NCI-H748 (cell line): Measurements from ENCODE around the gene CD300E.
A peak's percentile ranks its signal among the peaks of the same experiment; 100 is the strongest.
"Not testable (repeated sequence)": the region's sequence is repeated elsewhere in the genome, so short reads cannot be mapped to it uniquely, and the experiment has no call there.

ENCODE experiments used
- DNase-seq: peaks from one replicate; lab custom pipeline; 2025; ENCODE audit not compliant: unreplicated experiment; lab: John Stamatoyannopoulos, UW

Gene CD300E

DNA sequence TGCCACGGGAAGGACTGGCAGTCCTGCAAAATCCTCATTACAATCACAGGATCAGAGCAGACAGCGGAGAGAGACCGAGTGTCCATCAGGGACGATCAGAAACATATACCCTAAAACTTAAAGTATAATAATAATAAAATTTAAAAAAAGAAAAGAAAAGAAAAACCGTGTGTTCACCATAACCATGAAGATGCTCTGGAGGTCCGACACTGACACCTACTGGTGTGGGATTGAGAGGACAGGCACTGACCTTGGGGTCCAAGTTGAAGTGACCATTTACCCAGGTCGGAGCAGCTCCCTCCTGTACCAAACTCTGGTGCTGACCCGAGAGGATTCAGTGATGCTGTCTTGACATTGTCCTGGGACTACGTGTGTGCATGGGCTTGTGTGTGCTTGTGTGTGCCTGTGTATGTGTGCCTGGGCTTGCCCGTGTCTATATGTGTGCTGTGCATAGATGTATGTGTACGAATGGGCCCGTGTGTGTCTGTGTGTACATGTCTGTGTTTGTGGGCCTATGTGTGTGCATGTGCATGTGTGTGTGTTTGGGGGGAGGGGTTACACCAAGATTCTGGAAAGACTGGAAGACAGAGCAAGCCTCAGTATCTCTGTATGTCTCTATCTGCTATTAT is 21.5 kb downstream of the CD300E start:
- DNase-seq: peak; percentile 15

GRCh38 chr17:74599448-74599939 is 24.0 kb downstream of the CD300E start:
- no peak for DNase-seq

GRCh38 chr17:74599023-74599399 is 24.5 kb downstream of the CD300E start:
- no peak for DNase-seq

- peak; percentile 3 for DNase-seq
Observed at GRCh38 chr17:74598346-74599022, 25.1 kb downstream of the CD300E start.

- DNase-seq: no peak
Observed at GRCh38 chr17:74597069-74597790, 26.3 kb downstream of the CD300E start.

GRCh38 chr17:74595037-74595750 is 28.3 kb downstream of the CD300E start:
- DNase-seq: peak; percentile 9

- no peak for DNase-seq
Observed at GRCh38 chr17:74592087-74592990, 31.2 kb downstream of the CD300E start, which contains the start of gene CD300LD. TSS of gene CD300LD (minus strand) at chr17:74592283. CDS start at chr17:74592202, 81 bp downstream.

DNA sequence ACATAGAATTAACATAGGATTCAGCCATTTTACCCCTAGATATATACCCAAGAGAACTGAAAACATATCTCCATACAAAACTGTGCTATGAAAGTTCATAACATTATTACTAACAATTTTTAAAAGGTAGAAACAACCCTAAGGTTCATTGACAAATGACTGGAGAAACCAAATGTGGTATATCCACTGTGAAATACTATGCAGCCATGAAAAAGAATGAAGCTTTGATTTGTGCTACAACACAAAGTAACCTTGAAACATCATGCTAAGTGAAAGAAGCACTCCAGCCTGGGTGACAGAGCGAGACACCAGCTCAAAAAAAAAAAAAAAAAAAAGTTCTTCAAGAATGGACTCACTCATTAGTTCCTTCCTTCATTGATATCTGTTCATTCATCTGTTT is 32.0 kb downstream of the CD300E start:
- DNase-seq: no peak

DNA sequence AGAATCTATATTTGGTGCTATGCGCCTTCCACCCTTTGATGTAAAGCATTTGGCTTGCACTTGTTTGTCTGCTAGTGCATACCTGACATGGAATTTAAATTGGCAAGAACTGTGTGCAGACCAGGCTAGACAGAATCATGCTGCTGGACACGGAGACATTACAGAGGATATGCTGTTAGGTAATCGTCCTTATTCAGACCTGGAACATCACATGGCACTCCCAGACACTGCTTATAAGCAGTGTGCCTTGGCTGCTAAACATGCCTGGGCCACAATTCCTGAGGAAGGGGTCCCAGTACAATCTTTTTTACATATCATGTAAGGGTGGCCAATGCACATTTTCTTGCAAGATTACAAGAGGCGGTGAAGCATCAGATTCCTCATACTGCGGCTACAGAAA is 37.8 kb downstream of the CD300E start:
- DNase-seq: no peak

DNA sequence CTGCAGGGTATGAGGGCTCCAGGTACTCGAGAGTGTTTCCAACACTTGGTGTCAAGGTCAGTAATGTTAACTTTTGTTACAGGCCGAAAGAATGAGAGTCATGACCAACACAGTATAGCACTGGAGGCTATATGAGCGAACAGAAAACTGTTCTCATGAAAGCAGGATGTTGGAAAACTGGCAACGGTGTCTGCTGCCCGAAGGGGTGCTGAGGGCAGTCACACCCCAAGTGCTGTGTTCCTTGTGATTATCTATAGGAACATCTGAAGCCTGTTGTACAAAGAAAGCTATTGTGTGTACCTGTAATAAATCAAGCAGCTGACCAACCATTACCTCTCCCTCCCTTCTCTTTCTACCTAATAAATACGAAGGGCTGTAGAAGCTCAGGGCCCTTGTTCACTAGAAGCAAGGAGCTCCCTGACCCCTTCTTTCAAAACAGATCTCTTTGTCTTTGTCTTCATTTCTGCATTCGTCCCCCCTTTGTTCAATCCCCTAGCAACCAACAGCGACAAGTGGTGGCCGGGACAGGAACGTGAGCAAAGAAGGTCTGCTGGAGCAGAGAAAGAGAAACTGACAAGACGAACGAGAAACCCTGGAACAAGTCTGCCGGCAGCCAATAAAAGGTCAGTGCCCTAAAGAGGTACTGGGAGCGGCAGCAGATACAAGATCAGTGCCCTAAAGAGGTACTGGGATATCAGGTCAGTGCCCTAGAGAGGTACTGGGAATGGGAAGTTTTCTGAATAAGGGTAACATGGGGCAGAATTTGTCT is 39.1 kb downstream of the CD300E start:
- no peak for DNase-seq

GRCh38 chr17:74582633-74583032 is 40.9 kb downstream of the CD300E start:
- no peak for DNase-seq

DNA sequence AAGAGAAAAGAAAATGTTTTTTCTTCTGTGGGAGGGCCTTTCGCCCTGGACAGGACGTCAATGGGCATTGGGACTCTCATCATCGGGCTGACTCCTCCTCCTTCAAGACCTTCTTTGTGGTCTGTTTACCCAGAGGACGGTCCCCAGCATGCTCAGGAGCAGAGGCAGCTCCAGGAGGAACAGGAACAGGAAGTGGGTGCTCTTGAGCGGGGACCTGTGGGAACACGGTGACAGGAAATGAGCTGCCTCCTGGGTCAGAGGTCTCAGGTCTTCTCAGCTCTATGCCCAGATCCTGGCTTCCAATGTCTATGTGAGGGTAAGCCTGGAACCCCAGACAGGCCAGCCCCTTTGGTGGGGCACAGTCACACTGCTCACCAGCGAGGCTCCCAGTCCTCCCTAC is 43.6 kb downstream of the CD300E start:
- DNase-seq: no peak

DNA sequence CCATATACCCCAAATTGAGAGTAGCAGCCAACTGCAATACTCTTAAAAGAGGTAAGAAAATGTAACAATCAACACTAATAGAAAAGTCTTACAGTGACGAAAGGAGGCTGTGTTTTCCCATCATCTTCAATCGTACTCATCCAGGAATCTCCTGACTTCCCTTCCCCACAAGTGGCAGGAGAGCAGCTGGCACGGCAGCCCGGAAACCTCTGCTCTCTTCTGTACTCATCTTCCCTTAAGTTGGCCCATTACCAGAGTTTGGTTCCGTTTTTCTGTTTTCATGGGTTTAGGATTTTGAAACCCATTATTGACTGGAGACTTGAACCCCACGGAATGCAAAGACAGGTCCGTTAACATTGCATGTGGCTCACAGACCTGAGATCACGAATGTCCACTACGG is 44.6 kb downstream of the CD300E start:
- no peak for DNase-seq

GRCh38 chr17:74574489-74575142 is 48.9 kb downstream of the CD300E start:
- DNase-seq: no peak

- not testable (repeated sequence) for DNase-seq
Observed at GRCh38 chr17:74573635-74574034, 49.9 kb downstream of the CD300E start.

- DNase-seq: no peak
Observed at GRCh38 chr17:74573169-74573568, 50.4 kb downstream of the CD300E start.

- no peak for DNase-seq
Observed at GRCh38 chr17:74571621-74572270, 51.8 kb downstream of the CD300E start.
